Lower leg skin (tissue), 3 donors: Measurements from ENCODE around the gene SUCLA2.

ENCODE experiments used
- CTCF ChIP-seq, 3 donors: fragments of 450-650 bp; IDR thresholded peaks; one replicate each; pipeline ENCODE4 v1.5.1; 2016; ENCODE audit warnings: antibody characterized with exemption in 3 of 3, mild to moderate bottlenecking in 3 of 3, moderate library complexity in 2 of 3
- POLR2A ChIP-seq, 2 donors: fragments of 450-650 bp; IDR thresholded peaks; one replicate each; pipeline ENCODE4 v1.6.1; 2016 to 2017; ENCODE audit warnings: antibody characterized with exemption in 2 of 2, mild to moderate bottlenecking in 1 of 2, moderate library complexity in 1 of 2

- no peak for TF ChIP-seq CTCF (IDR thresholded peaks at IDR 0.05)
- TF ChIP-seq POLR2A (IDR thresholded peaks at IDR 0.05), result no peak
Measured at GRCh38 chr13:47908197-47908902, 92.7 kb downstream of the SUCLA2 start.
